Mesendoderm (in vitro differentiated cells): ENCODE data around the gene BAIAP2.

Experiments used
- DNase-seq: peaks from one replicate; pipeline ENCODE4 v3.0.0; 2013
- H2AK5ac ChIP-seq: 2 replicates; pipeline ENCODE4 v1.6.1; 2013; ENCODE audit warnings: low read length, inconsistent platforms
- H2BK120ac ChIP-seq: 2 replicates; pipeline ENCODE4 v1.6.1; 2013; ENCODE audit warnings: low read depth, mild to moderate bottlenecking, low read length, moderate library complexity, mixed read lengths
- H2BK15ac ChIP-seq: replicated peaks from 2 replicates; pipeline ENCODE4 v1.6.1; 2013; ENCODE audit warnings: low read depth, mild to moderate bottlenecking, moderate library complexity
- H2BK5ac ChIP-seq: 2 replicates; pipeline ENCODE4 v1.6.1; 2013; ENCODE audit warnings: low read length, inconsistent platforms
- H3K18ac ChIP-seq: 2 replicates; pipeline ENCODE4 v1.6.1; 2013; ENCODE audit warnings: mild to moderate bottlenecking, low read length, mixed read lengths
- H3K23ac ChIP-seq: one replicate; pipeline ENCODE4 v1.6.1; 2013; ENCODE audit warnings: low read length
- H3K27ac ChIP-seq: 2 replicates; pipeline ENCODE4 v1.5.1; 2013; ENCODE audit warnings: low read depth, mild to moderate bottlenecking, inconsistent platforms, low read length, moderate library complexity
- H3K27me3 ChIP-seq: 2 replicates; pipeline ENCODE4 v1.6.1; 2013; ENCODE audit warnings: low read length, control low read depth, mild to moderate bottlenecking, inconsistent platforms; ENCODE audit not compliant: insufficient read depth, poor library complexity
- H3K36me3 ChIP-seq: 2 replicates; pipeline ENCODE4 v1.6.1; 2013; ENCODE audit warnings: low read length, inconsistent platforms; ENCODE audit not compliant: control insufficient read depth, insufficient read depth
- H3K4ac ChIP-seq: one replicate; pipeline ENCODE4 v1.6.1; 2013; ENCODE audit warnings: low read depth, mild to moderate bottlenecking, low read length, moderate library complexity
- H3K4me1 ChIP-seq: 2 replicates; pipeline ENCODE4 v1.6.1; 2013; ENCODE audit warnings: low read depth, low read length, inconsistent platforms; ENCODE audit not compliant: control insufficient read depth
- H3K4me2 ChIP-seq: 2 replicates; pipeline ENCODE4 v1.6.1; 2013; ENCODE audit warnings: low read length
- H3K4me3 ChIP-seq: 2 replicates; pipeline ENCODE4 v1.5.1; 2013; ENCODE audit warnings: mild to moderate bottlenecking, low read length
- H3K56ac ChIP-seq: one replicate; pipeline ENCODE4 v1.6.1; 2013; ENCODE audit warnings: low read length
- H3K79me1 ChIP-seq: 2 replicates; pipeline ENCODE4 v1.6.1; 2013; ENCODE audit warnings: low read length, inconsistent platforms
- H3K79me2 ChIP-seq: 2 replicates; pipeline ENCODE4 v1.6.1; 2013; ENCODE audit warnings: mild to moderate bottlenecking, low read length; ENCODE audit not compliant: control insufficient read depth, insufficient read depth
- H3K9ac ChIP-seq: 2 replicates; pipeline ENCODE4 v1.6.1; 2013; ENCODE audit warnings: low read length, inconsistent platforms
- H4K5ac ChIP-seq: one replicate; pipeline ENCODE4 v1.6.1; 2013; ENCODE audit warnings: low read length
- H4K8ac ChIP-seq: one replicate; pipeline ENCODE4 v1.6.1; 2013; ENCODE audit warnings: low read depth, mild to moderate bottlenecking, control low read depth, low read length, moderate library complexity
- WGBS: extraction: QIAGEN DNeasy Blood & Tissue Kit; methylation state at CpG from one replicate; pipeline ENCODE4 v1.1.7; 2013; ENCODE audit warnings: low lambda C conversion rate, missing lambda C conversion rate; ENCODE audit not compliant: insufficient coverage; ENCODE audit errors: extremely low coverage; 5-methylcytosine and 5-hydroxymethylcytosine counted together

Gene BAIAP2

DNA sequence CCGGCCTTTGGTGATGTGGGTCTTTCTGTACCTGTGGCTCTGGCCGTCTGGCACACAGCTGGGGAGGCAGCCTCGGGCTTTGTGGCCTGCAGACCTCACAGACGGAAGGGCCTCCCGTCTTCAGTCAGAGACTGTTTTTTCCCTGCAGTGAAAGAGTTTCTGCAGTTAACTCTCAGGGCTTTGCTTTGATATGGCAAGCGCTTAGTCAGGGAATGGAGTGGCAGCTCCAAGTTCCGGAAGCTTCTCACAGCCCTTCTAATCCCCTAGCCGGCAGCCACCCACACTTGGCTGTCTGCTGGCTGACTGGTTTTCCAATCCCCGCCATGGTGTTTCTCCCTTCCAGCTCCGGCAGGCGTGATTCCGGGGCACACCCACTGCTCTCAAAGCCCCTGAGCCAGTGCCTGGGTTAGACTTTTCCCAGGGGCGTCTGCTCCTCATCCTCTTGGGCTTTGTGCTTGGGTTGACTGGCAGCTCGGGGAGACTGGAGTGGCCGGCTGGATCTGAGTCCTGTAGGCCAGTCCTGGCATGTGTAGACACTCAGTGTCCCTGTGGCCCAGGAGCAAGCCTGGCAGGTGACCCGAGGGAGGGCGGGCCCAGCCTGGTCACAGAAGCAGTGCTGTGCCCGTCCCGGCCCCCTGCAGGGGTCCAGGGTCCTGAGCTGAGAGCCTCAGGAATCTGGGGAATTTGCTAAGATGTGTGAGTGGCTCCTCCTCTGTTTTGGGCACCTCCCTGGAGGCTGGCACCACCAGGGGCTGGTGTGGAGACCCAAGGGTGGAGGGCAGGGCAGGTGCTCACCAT is 29.9 kb downstream of the BAIAP2 start:
- Histone ChIP-seq H3K23ac (peak overlapping the region; percentile 45), H2BK15ac (no peak overlapping the region), H3K9ac (no peak overlapping the region), H2BK120ac (no peak overlapping the region), H3K4ac (no peak overlapping the region), H2AK5ac (no peak overlapping the region), H3K4me1 (no peaks in the 10 kb centered on the region), H3K36me3 (no peaks in the 10 kb centered on the region), H3K56ac (peak overlapping the region; percentile 42), H3K27me3 (no peaks in the 10 kb centered on the region), H2BK5ac (no peak overlapping the region), H3K27ac (peak overlapping the region; percentile 28), H4K8ac (no peak overlapping the region), H4K5ac (no peak overlapping the region), H3K79me1 (no peaks in the 10 kb centered on the region), H3K79me2 (no peaks in the 10 kb centered on the region), H3K4me3 (no peak overlapping the region), H3K18ac (no peak overlapping the region), H3K4me2 (no peak overlapping the region)
- WGBS, result no CpG with 5 or more reads among the region's 19 CpGs
- peak; percentile 34 for DNase-seq

GRCh38 chr17:81065500-81065899 is 30.5 kb downstream of the BAIAP2 start:
- H3K27ac ChIP-seq, result no peak overlapping the region
- WGBS, result no CpG with 5 or more reads among the region's 10 CpGs

GRCh38 chr17:81066072-81066471 is 31.1 kb downstream of the BAIAP2 start:
- H3K18ac ChIP-seq, result no peak overlapping the region
- H2BK5ac ChIP-seq, result no peak overlapping the region
- no peak overlapping the region for H3K23ac ChIP-seq
- H3K4ac ChIP-seq, result no peak overlapping the region
- no CpG with 5 or more reads among the region's 9 CpGs for WGBS
- no peak overlapping the region for H4K5ac ChIP-seq
- H3K79me2 ChIP-seq, result no peaks in the 10 kb centered on the region
- no peak for DNase-seq
- no peak overlapping the region for H3K56ac ChIP-seq
- H2BK15ac ChIP-seq, result no peak overlapping the region
- no peak overlapping the region for H3K27ac ChIP-seq
- H3K36me3 ChIP-seq, result no peaks in the 10 kb centered on the region
- no peaks in the 10 kb centered on the region for H3K27me3 ChIP-seq
- H4K8ac ChIP-seq, result no peak overlapping the region
- no peaks in the 10 kb centered on the region for H3K4me1 ChIP-seq
- H2BK120ac ChIP-seq, result no peak overlapping the region
- H3K9ac ChIP-seq, result no peak overlapping the region
- H3K4me3 ChIP-seq, result no peak overlapping the region
- H2AK5ac ChIP-seq, result no peak overlapping the region
- H3K79me1 ChIP-seq, result no peaks in the 10 kb centered on the region
- H3K4me2 ChIP-seq, result no peak overlapping the region

More at GRCh38 chr17:81065500-81065899, 30.5 kb downstream of the BAIAP2 start:
- no peak overlapping the region for H3K18ac ChIP-seq
- no peaks in the 10 kb centered on the region for H3K27me3 ChIP-seq
- no peaks in the 10 kb centered on the region for H3K4me1 ChIP-seq
- H3K79me2 ChIP-seq, result no peaks in the 10 kb centered on the region
- no peak overlapping the region for H4K8ac ChIP-seq
- no peak overlapping the region for H2BK120ac ChIP-seq
- H2BK5ac ChIP-seq, result no peak overlapping the region
- H3K4ac ChIP-seq, result no peak overlapping the region
- no peak overlapping the region for H3K9ac ChIP-seq
- no peaks in the 10 kb centered on the region for H3K79me1 ChIP-seq
- peak overlapping the region; percentile 45 for H3K23ac ChIP-seq
- no peak overlapping the region for H3K56ac ChIP-seq
- H2BK15ac ChIP-seq, result no peak overlapping the region
- H3K4me2 ChIP-seq, result no peak overlapping the region
- no peaks in the 10 kb centered on the region for H3K36me3 ChIP-seq
- no peak overlapping the region for H2AK5ac ChIP-seq
- no peak for DNase-seq
- no peak overlapping the region for H3K4me3 ChIP-seq
- no peak overlapping the region for H4K5ac ChIP-seq

- Histone ChIP-seq H3K79me1 (no peaks in the 10 kb centered on the region), H3K27ac (no peak overlapping the region), H3K27me3 (no peaks in the 10 kb centered on the region), H3K79me2 (no peaks in the 10 kb centered on the region), H3K56ac (no peak overlapping the region), H3K4me2 (no peak overlapping the region), H3K4me1 (no peaks in the 10 kb centered on the region), H2BK5ac (no peak overlapping the region), H3K36me3 (no peaks in the 10 kb centered on the region), H2BK15ac (no peak overlapping the region), H4K5ac (no peak overlapping the region), H3K18ac (no peak overlapping the region), H3K23ac (no peak overlapping the region), H3K9ac (no peak overlapping the region), H4K8ac (no peak overlapping the region), H2BK120ac (no peak overlapping the region), H3K4ac (no peak overlapping the region), H2AK5ac (no peak overlapping the region), H3K4me3 (no peak overlapping the region)
- WGBS, result no CpG with 5 or more reads among the region's 16 CpGs
- DNase-seq, result no peak
These were observed 31.9 kb downstream of the BAIAP2 start for GRCh38 chr17:81066771-81067315.

GRCh38 chr17:81067391-81067811 is 32.5 kb downstream of the BAIAP2 start:
- WGBS, result no CpG with 5 or more reads among the region's 20 CpGs

More at GRCh38 chr17:81067391-81067811, 32.5 kb downstream of the BAIAP2 start:
- Histone ChIP-seq H3K36me3 (no peaks in the 10 kb centered on the region), H4K8ac (no peak overlapping the region), H2AK5ac (no peak overlapping the region), H3K18ac (no peak overlapping the region), H3K4me3 (no peak overlapping the region), H2BK15ac (no peak overlapping the region), H3K4me2 (no peak overlapping the region), H3K79me1 (no peaks in the 10 kb centered on the region), H3K79me2 (no peaks in the 10 kb centered on the region), H3K23ac (no peak overlapping the region), H2BK120ac (no peak overlapping the region), H3K9ac (no peak overlapping the region), H4K5ac (no peak overlapping the region), H3K27me3 (no peaks in the 10 kb centered on the region), H3K4me1 (no peaks in the 10 kb centered on the region), H2BK5ac (no peak overlapping the region), H3K27ac (no peak overlapping the region), H3K56ac (no peak overlapping the region), H3K4ac (no peak overlapping the region)
- DNase-seq, result no peak
